Kidney glomerular epithelial cell (primary cell): Measurements from ENCODE around the gene JPH3.
"Not testable (repeated sequence)": the region's sequence is repeated elsewhere in the genome, so short reads cannot be mapped to it uniquely, and the experiment has no call there.

Experiments
- DNase-seq: peaks from one replicate; lab custom pipeline; 2025; lab: John Stamatoyannopoulos, UW

Gene JPH3

GRCh38 chr16:87654826-87655225 is 52.5 kb downstream of the JPH3 start:
- DNase-seq, result no peak

GRCh38 chr16:87656328-87656727 is 54.0 kb downstream of the JPH3 start:
- no peak for DNase-seq

GRCh38 chr16:87657621-87658192 is 55.4 kb downstream of the JPH3 start:
- no peak for DNase-seq

- DNase-seq, result no peak
Observed at GRCh38 chr16:87658564-87659225, 56.4 kb downstream of the JPH3 start.

GRCh38 chr16:87661561-87661960 is 59.3 kb downstream of the JPH3 start:
- no peak for DNase-seq

- no peak for DNase-seq
Observed at GRCh38 chr16:87662254-87663204, 60.2 kb downstream of the JPH3 start.

- no peak for DNase-seq
Observed at GRCh38 chr16:87664792-87665191, 62.5 kb downstream of the JPH3 start.

GRCh38 chr16:87665193-87665592 is 62.9 kb downstream of the JPH3 start:
- DNase-seq, result no peak

GRCh38 chr16:87666919-87667318 is 64.6 kb downstream of the JPH3 start:
- no peak for DNase-seq

GRCh38 chr16:87667443-87667842 is 65.1 kb downstream of the JPH3 start:
- no peak for DNase-seq

GRCh38 chr16:87667946-87668345 is 65.6 kb downstream of the JPH3 start:
- DNase-seq, result no peak

- DNase-seq, result no peak
Observed at GRCh38 chr16:87669672-87670071, 67.4 kb downstream of the JPH3 start.

GRCh38 chr16:87671221-87671620 is 68.9 kb downstream of the JPH3 start:
- DNase-seq, result no peak

GRCh38 chr16:87671715-87672270 is 69.5 kb downstream of the JPH3 start:
- no peak for DNase-seq

- no peak for DNase-seq
Observed at GRCh38 chr16:87674419-87674818, 72.1 kb downstream of the JPH3 start.

- no peak for DNase-seq
Observed at GRCh38 chr16:87675111-87675719, 72.9 kb downstream of the JPH3 start.

GRCh38 chr16:87677830-87678229 is 75.5 kb downstream of the JPH3 start:
- no peak for DNase-seq

GRCh38 chr16:87678618-87679017 is 76.3 kb downstream of the JPH3 start:
- no peak for DNase-seq

- DNase-seq, result no peak
Observed at GRCh38 chr16:87679593-87680271, 77.4 kb downstream of the JPH3 start.

GRCh38 chr16:87680272-87680644 is 78.0 kb downstream of the JPH3 start:
- DNase-seq, result no peak

- not testable (repeated sequence) for DNase-seq
Observed at GRCh38 chr16:87681051-87681602, 78.8 kb downstream of the JPH3 start.
